Measurements from ENCODE around the gene CYSRT1. TPM values are rescaled to one million over a fixed set of nuclear protein-coding genes. Genes with fewer than 3 reads are reported as not detected.

Gene CYSRT1, protein sequence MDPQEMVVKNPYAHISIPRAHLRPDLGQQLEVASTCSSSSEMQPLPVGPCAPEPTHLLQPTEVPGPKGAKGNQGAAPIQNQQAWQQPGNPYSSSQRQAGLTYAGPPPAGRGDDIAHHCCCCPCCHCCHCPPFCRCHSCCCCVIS
- total RNA-seq, result under 1 TPM in 1 of 4 donors, not detected in 3; 0.34 TPM

DNA sequence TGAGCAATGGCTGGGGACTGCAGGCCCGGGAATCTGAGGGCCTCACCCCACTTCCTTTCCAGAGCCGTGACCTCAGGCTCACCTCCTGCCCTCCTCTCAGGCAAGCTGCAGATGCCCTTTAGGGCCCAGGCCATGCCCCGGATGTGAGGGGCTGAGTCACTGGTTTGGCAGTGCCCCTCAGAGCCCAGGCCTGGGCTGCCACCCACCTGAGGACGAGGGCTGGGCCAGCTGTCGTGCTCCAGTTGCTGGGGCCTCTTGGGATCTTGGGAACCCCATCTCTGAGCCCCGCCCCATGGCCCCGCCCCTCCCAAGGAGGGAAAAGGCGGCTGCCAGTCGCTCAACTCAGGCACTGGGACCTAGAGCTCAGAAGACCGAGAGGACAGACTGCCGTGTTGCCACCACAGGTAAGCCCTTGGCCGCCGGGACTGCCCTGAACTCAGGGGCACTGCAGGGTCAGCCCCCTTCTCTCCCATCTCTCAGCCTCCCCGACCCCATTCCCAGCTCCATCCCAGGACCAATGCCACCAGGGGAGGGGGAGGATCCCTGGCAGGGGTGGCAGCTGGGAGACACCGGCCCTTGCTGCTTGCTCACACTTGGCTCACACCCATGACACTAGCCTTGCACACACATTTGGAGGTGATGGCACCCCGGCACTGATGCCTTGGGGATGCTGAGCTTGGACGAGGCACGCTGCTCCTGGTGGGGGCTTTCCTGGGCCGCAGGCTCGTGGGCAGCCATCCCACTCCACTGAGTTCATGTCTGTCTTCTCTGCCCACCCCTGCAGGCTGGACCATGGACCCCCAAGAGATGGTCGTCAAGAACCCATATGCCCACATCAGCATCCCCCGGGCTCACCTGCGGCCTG is at the start of gene CYSRT1:
CYSRT1 (plus strand) TSS at position 345 of the 865 bp plus-strand sequence; CDS start at position 793, 448 bp downstream.
- TF ChIP-seq, protein P1, sequence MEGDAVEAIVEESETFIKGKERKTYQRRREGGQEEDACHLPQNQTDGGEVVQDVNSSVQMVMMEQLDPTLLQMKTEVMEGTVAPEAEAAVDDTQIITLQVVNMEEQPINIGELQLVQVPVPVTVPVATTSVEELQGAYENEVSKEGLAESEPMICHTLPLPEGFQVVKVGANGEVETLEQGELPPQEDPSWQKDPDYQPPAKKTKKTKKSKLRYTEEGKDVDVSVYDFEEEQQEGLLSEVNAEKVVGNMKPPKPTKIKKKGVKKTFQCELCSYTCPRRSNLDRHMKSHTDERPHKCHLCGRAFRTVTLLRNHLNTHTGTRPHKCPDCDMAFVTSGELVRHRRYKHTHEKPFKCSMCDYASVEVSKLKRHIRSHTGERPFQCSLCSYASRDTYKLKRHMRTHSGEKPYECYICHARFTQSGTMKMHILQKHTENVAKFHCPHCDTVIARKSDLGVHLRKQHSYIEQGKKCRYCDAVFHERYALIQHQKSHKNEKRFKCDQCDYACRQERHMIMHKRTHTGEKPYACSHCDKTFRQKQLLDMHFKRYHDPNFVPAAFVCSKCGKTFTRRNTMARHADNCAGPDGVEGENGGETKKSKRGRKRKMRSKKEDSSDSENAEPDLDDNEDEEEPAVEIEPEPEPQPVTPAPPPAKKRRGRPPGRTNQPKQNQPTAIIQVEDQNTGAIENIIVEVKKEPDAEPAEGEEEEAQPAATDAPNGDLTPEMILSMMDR (IDR thresholded peaks at IDR 0.05; ENCODE audit: low read depth), result no peak

DNA sequence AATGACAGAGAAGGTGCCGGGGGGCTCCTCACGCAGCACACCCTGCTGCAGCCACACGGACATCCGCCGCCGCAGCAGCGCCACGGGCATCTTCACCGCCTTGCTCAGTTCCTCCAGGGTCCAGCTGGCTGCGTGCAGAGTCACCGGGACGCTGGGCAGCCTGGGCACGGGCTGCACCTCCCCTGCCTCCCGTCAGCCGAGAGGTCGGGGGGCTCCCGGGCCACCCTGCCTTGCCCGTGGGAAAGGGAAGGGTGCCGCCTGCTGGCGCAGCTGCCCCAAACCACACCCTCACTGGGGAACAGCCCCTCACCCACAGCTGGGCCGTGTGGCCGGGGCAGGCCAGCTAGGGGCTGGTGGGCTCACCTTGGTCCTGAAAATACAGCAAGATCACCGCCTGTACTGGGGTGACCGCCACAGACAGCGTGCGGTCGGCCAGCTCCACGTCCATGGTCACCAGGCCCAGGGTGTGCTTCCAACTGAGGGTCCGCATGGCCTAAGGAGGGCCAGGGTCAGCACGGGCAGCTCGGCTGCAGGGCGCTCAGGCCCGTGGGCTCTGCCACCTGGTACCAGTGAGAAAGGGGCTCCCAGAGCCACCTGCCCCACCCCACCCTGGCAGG is 49.5 kb upstream of the CYSRT1 start:
- TF ChIP-seq, protein P1 (IDR thresholded peaks at IDR 0.05; ENCODE audit: low read depth), result no peak

- TF ChIP-seq, protein P1 (IDR thresholded peaks at IDR 0.05; ENCODE audit: low read depth), result no peak
These were observed 48.4 kb upstream of the CYSRT1 start for GRCh38 chr9:137176302-137177182.

DNA sequence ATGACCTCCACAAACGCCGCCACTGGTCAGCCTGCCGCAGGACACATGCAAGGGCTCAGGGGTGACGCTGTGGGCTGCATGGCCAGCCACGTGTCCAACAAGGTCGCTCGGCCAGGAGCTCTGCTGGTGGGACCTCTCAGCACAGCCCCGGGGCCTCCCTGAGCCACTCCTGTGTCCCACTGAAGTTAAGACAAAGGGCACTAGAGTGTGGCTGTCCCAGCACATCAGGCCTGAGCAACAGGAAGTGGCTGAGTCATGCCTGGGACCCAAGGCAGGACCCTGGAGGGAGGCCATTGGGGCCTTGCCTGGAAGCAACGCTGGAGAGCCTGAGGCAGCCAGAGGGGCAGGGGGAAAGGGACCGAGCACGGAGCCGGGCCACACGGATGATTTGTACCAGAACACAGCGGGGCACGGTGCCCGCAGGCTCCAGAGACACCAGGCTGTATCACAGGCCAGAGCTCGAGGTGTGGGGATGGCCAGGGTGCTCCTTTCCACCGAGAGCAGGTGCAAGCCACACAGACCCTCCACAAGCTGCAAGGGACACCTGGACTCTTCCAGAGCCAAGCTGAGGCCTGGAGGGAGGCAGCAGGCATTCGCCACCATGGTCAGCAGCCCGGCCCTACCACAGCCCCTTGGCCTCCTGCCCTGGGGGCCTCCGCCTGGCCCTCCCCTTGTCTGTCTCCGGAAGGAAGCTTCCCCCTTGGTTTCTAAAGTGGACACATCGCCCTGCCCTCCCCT is 46.6 kb upstream of the CYSRT1 start:
- TF ChIP-seq, protein P1 (IDR thresholded peaks at IDR 0.05; ENCODE audit: low read depth), result no peak

DNA sequence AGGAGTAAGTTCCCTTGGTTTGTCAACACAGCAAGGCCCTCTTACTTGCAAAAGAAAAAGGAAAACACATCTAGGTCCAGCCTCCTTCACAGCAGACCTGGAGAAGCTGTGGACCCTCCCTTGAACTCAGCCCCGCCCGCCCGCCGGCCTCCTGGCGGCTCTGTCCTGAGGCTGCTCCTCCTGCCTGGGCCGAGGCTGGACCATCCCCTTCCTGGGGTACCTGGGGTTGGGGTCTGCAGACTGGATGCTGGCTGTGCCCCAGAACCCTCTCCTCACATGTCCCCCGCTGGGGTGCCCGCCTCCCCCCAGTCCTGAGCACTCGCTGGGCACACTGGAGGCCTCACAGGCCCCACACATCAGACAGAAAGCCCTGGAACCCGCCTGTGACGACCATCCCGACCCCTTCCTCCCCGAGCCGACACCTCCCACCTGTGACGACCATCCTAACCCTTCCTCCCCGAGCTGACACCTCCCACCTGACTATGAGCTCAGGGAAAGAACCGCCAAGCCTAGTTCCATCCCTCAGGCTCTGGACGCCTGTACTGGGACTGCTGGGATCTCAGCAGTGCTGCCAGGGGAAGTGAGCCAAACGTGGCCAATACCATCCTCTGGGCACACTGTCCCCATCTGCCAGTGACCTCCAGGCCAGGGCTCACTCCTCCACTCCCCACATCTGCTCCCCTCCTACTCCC is 45.9 kb upstream of the CYSRT1 start:
- TF ChIP-seq, protein P1 (IDR thresholded peaks at IDR 0.05; ENCODE audit: low read depth), result no peak

- TF ChIP-seq, protein P1 (IDR thresholded peaks at IDR 0.05; ENCODE audit: low read depth), result no peak
These were observed 45.2 kb upstream of the CYSRT1 start for GRCh38 chr9:137179761-137180160.

All from subcutaneous adipose tissue (tissue), 4 donors.